GM19193 (cell line): ENCODE measurements around the gene TRIM63.

Experiments used
- POLR2A ChIP-seq: IDR thresholded peaks from 4 replicates; pipeline ENCODE4 v1.6.1; 2011; ENCODE audit not compliant: insufficient read depth, insufficient read length; ENCODE audit errors: extremely low read depth

Gene TRIM63

GRCh38 chr1:26005434-26006105 is 61.9 kb downstream of the TRIM63 start:
- TF ChIP-seq POLR2A = no peak

DNA sequence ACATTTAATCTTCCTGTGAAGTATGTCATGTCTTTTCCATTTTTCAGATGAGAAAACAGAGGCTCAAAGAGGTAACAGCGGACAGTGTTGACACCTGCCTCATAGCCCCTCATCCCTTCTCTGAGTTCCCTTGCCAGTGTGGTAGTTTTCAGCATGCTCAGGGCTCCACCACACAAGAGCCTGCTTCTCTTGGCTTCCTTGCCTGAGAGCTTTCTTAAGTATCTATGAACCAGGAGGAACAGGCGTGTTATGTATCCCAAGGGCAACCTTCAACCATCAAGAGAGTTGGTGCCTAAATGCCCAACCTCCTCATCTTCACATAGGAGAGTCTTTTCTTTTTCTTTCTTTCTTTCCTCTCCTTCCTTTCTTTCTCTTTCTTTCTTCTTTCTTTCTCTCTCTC is 63.7 kb downstream of the TRIM63 start:
- TF ChIP-seq POLR2A = no peak

GRCh38 chr1:26003262-26003661 is 64.2 kb downstream of the TRIM63 start:
- TF ChIP-seq POLR2A = no peak
